HepG2 (cell line): ENCODE results near the gene NEURL4. TPM values are rescaled to one million over a fixed set of nuclear protein-coding genes. Genes with fewer than 3 reads are reported as not detected.
A peak's percentile ranks its signal among the peaks of the same experiment; 100 is the strongest.

Experiments
- ATAC-seq: fragments of 200-7000 bp; cut with Tn5 transposase; 3 replicates; pipeline ENCODE4 v1.9.1; 2020; ENCODE audit warnings: mild to moderate bottlenecking, moderate library complexity
- BruUV-seq: library from RNA; stranded (reverse); fragments of 400-500 nt; replicated peaks from 2 replicates; lab custom pipeline; 2021; lab: Mats Ljungman, UMichigan
- CTCF ChIA-PET: fragments of 300-600 bp; formaldehyde crosslinking; extraction: SDS; loops from one replicate; lab custom pipeline; 2021; ENCODE audit warnings: low total read pairs, inconsistent platforms, low intra/inter-chr PET ratio; lab: Yijun Ruan, JAX
- POLR2A ChIA-PET: fragments of 350-600 bp; sonication (Branson Sonifier 250); formaldehyde crosslinking; loops from one replicate; lab custom pipeline; 2020; ENCODE audit warnings: antibody characterized with exemption, inconsistent platforms; lab: Yijun Ruan, JAX
- DNase-seq: peaks from one replicate; pipeline ENCODE4 v3.0.0-alpha.2; 2015; ENCODE audit warnings: low spot score
- FAIRE-seq: peaks from 3 replicates; lab custom pipeline; 2011; peaks lifted over from hg19 to GRCh38; lab: Jason Lieb, UNC
- H2AFZ ChIP-seq: one replicate; pipeline ENCODE4 v1.6.1; 2011; ENCODE audit warnings: low read length, inconsistent platforms
- H3K27ac ChIP-seq: fragments of 300-600 bp; 3 replicates; pipeline ENCODE4 v1.8.0; 2011; ENCODE audit warnings: mixed run types, mild to moderate bottlenecking, mixed read lengths, low read length, inconsistent platforms; ENCODE audit not compliant: insufficient read depth; ENCODE audit errors: extremely low read length
- H3K27me3 ChIP-seq, 2 experiments: fragments of 200-600 bp in 1 of 2; 2 replicates in 1 of 2; 3 replicates in 1 of 2; pipeline versions ENCODE4 v1.6.0 to v1.8.0; 2011; ENCODE audit warnings: low read length in 2 of 2, mild to moderate bottlenecking in 2 of 2, moderate library complexity in 2 of 2, inconsistent platforms in 1 of 2; ENCODE audit not compliant: insufficient read depth in 2 of 2, control insufficient read depth in 1 of 2
- H3K36me3 ChIP-seq, 2 experiments: fragments of 200-600 bp in 1 of 2; replicated peaks in 1 of 2; 2 replicates in 1 of 2; 3 replicates in 1 of 2; pipeline versions ENCODE4 v1.5.1 to v1.8.0; 2011; ENCODE audit warnings: low read length in 2 of 2, inconsistent platforms in 1 of 2; ENCODE audit not compliant: insufficient read depth in 2 of 2, control insufficient read depth in 1 of 2
- H3K4me1 ChIP-seq: 2 replicates; pipeline ENCODE4 v1.5.1; 2012; ENCODE audit warnings: low read length, inconsistent platforms; ENCODE audit not compliant: insufficient read depth
- H3K4me2 ChIP-seq: 2 replicates; pipeline ENCODE4 v1.6.0; 2011; ENCODE audit warnings: low read depth, low read length, inconsistent platforms
- H3K4me3 ChIP-seq, 3 experiments: fragments of 200-600 bp in 1 of 3; sonication (generic), shearing (Covaris generic) in 1 of 3; replicated peaks in 1 of 3; 2 replicates each; pipeline ENCODE4 v1.5.1; 2011 to 2016; ENCODE audit warnings: low read length in 3 of 3, inconsistent platforms in 2 of 3, low read depth in 2 of 3, mild to moderate bottlenecking in 2 of 3, control low read depth in 1 of 3, mixed read lengths in 1 of 3; ENCODE audit not compliant: insufficient read depth in 1 of 3
- H3K79me2 ChIP-seq: one replicate; pipeline ENCODE4 v1.6.1; 2011; ENCODE audit warnings: low read length, inconsistent platforms; ENCODE audit not compliant: insufficient read depth
- H3K9ac ChIP-seq: 2 replicates; pipeline ENCODE4 v1.6.0; 2011; ENCODE audit warnings: mild to moderate bottlenecking, low read depth, low read length, inconsistent platforms; ENCODE audit not compliant: insufficient read depth
- H3K9me3 ChIP-seq: 2 replicates; pipeline ENCODE4 v1.5.1; 2012; ENCODE audit warnings: mild to moderate bottlenecking, low read length
- H4K20me1 ChIP-seq: 2 replicates; pipeline ENCODE4 v1.6.0; 2011; ENCODE audit warnings: inconsistent platforms, mild to moderate bottlenecking, low read length, moderate library complexity; ENCODE audit not compliant: insufficient read depth
- PCBP1 ChIP-seq: fragments of 200-400 bp; formaldehyde crosslinking; IDR thresholded peaks from 2 replicates; pipeline ENCODE4 v1.6.1; 2017; ENCODE audit warnings: mild to moderate bottlenecking, low read depth, low read length, borderline replicate concordance
- PCBP2 ChIP-seq: fragments of 200-400 bp; formaldehyde crosslinking; optimal IDR thresholded peaks from 2 replicates; pipeline ENCODE3; 2018; ENCODE audit warnings: low read length, low read depth; ENCODE audit not compliant: poor library complexity, severe bottlenecking
- POLR2AphosphoS5 ChIP-seq: IDR thresholded peaks from 2 replicates; pipeline ENCODE4 v1.6.1; 2012; ENCODE audit warnings: low read depth, low read length
- ZBTB33 ChIP-seq: sonication (generic); formaldehyde crosslinking; IDR thresholded peaks from 2 replicates; pipeline ENCODE4 v1.4.0; 2020; ENCODE audit warnings: missing genetic modification reagents
- ZBTB42 ChIP-seq: sonication (generic); formaldehyde crosslinking; IDR thresholded peaks from 2 replicates; pipeline ENCODE4 v1.5.0; 2020; ENCODE audit warnings: mild to moderate bottlenecking, missing genetic modification reagents
- ZNF546 ChIP-seq: sonication (generic); formaldehyde crosslinking; conservative IDR thresholded peaks from 2 replicates; pipeline ENCODE4 v1.8.1; 2023; ENCODE audit warnings: mild to moderate bottlenecking, missing genetic modification reagents
- WGBS: methylation state at CpG from one replicate; pipeline ENCODE4 v1.1.6; 2017; ENCODE audit warnings: low lambda C conversion rate; 5-methylcytosine and 5-hydroxymethylcytosine counted together
- in situ Hi-C: cut with HindIII; loops from 2 replicates; pipeline ENCODE4 v1.10.0; 2017; ENCODE audit warnings: low pct_unique_long_range_greater_than_20kb; ENCODE audit not compliant: extremely low pct_ligation_motif_present
- intact Hi-C: fragments of 100-400 bp; cut with micrococcal nuclease; formaldehyde crosslinking; loops from one replicate; pipeline ENCODE4 v1.10.0; 2022; ENCODE audit not compliant: unreplicated experiment
- polyA plus RNA-seq, 8 experiments: library from polyadenylated mRNA; depleted of rRNA in 3 of 8; stranded (reverse) in 7 of 8; unstranded in 1 of 8; fragments of >200 nt; fragmentation: Illumina TruSeq in 4 of 8; extraction: Trizol in 4 of 8; gene quantifications; 2 replicates each; pipeline versions ENCODE4 v1.2.1 to v1.2.3, GENCODE V29; 2011 to 2016; ENCODE audit warnings: low read depth in 4 of 8, missing spikeins in 1 of 8, mixed read lengths in 1 of 8; ENCODE audit not compliant: insufficient read depth in 1 of 8
- total RNA-seq, 5 experiments: library from RNA; depleted of rRNA; stranded (reverse); fragments of >200 nt; fragmentation: Illumina TruSeq; extraction: Trizol; gene quantifications; 2 replicates each; pipeline ENCODE4 v1.2.3, GENCODE V29; 2016; ENCODE audit warnings: low read depth in 1 of 5
- TF ChIP-seq, protein P1 (sequence below): sonication (generic); formaldehyde crosslinking; IDR thresholded peaks from 2 replicates; pipeline ENCODE4 v1.8.0; 2023; ENCODE audit warnings: mild to moderate bottlenecking, missing genetic modification reagents
- TF ChIP-seq, protein P2 (sequence below): sonication (generic); formaldehyde crosslinking; IDR thresholded peaks from 2 replicates; pipeline ENCODE4 v1.5.1; 2020; ENCODE audit warnings: mild to moderate bottlenecking, missing genetic modification reagents, moderate library complexity

Gene NEURL4
- total and polyA plus RNA-seq, 2 of the 13 experiments (the other 11 are each of a cell fraction or from before 2014, with no cell fraction given): 14.8 to 15.7 TPM

GRCh38 chr17:7355573-7355972, 26.4 kb upstream of the NEURL4 start:
- FAIRE-seq (no peak), ATAC-seq (no peak), DNase-seq (no peak)
- Histone ChIP-seq H3K4me3 (no peak overlapping the region), H4K20me1 (no peaks in the 10 kb centered on the region), H3K4me2 (no peak overlapping the region), H2AFZ (no peak overlapping the region), H3K4me1 (peaks cover 26% of the 10 kb centered on the region), H3K36me3 (no peaks in the 10 kb centered on the region)
- POLR2A ChIA-PET: interaction anchor here (1.0 to 7.0 kb wide), 6 partner anchors 26 to 229 kb away, joined by 3 to 44 read pairs (median 4); partner anchors contain the start of genes CHRNB1, MPDU1, NEURL4 and POLR2A
- intact Hi-C loops: loop anchor here (5.0 to 10.0 kb wide), 4 partner anchors 47 to 209 kb away; partner anchors contain the start of genes POLR2A, SENP3, SLC35G6 and TMEM256
- 59% methylated on average over 8 of the region's 8 CpGs for WGBS
- TF ChIP-seq ZNF546 (CRISPR knock-in tag) (no peak), PCBP1 (peak; percentile 14; the same call in 1 of the 2 replicates), PCBP2 (peak; percentile 79)
- TF ChIP-seq, protein P1, sequence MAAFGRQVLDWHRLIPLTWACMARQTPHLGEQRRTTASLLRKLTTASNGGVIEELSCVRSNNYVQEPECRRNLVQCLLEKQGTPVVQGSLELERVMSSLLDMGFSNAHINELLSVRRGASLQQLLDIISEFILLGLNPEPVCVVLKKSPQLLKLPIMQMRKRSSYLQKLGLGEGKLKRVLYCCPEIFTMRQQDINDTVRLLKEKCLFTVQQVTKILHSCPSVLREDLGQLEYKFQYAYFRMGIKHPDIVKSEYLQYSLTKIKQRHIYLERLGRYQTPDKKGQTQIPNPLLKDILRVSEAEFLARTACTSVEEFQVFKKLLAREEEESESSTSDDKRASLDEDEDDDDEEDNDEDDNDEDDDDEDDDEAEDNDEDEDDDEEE: 0 out of 2 replicates have a peak, but pooled peaks have one; percentile 21
- TF ChIP-seq, all 625 proteins: peak for 3
- Histone ChIP-seq H3K9me3 (no peaks in the 10 kb centered on the region), H3K79me2 (no peaks in the 10 kb centered on the region), H3K27ac (no peak overlapping the region), H3K9ac (no peak overlapping the region), H3K27me3 (peaks cover 0 to 11% of the 10 kb centered on the region in 2 experiments; a peak in 2 of 5 replicates)
- in situ Hi-C loops: loop anchor here (5.0 kb wide), 1 partner anchor 82 kb away; the partner anchor contains the start of genes FGF11 and TMEM102
- CTCF ChIA-PET: interaction anchor here (0.9 to 2.0 kb wide), 3 partner anchors 44 to 204 kb away, joined by 3 to 11 read pairs (median 5); no protein-coding TSS in a partner anchor
- no TSS peak for BruUV-seq

DNA sequence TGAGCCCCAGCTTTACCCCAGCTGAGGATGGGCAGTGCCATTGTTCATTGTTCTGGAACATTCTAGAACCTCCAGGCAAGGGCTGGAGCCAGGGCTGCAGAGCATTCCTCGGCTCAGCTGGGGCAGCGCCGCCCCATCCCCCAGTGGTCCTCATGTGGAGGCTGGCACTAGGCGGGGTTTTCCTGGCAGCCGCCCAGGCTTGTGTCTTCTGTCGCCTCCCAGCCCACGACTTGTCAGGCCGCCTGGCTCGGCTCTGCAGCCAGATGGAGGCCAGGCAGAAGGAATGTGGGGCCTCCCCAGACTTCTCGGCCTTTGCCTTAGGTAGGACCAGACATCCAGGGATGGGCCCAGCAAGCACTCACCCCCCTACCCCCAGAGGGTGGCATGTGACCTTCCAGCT, 25.9 kb upstream of the NEURL4 start, which contains the start of gene TMEM95:
Gene TMEM95, plus strand, starts transcription at position 104 of the 400 bp plus-strand sequence. Its CDS starts 49 bp downstream, at position 153.
- ATAC-seq (no peak), FAIRE-seq (no peak), DNase-seq (no peak)
- no peaks in the 10 kb centered on the region for H3K79me2 ChIP-seq
- intact Hi-C loops (loop anchor here (5.0 to 10.0 kb wide), 4 partner anchors 47 to 210 kb away; partner anchors contain the start of genes POLR2A, SENP3, SLC35G6 and TMEM256), in situ Hi-C loops (loop anchor here (5.0 kb wide), 1 partner anchor 82 kb away; the partner anchor contains the start of genes FGF11 and TMEM102)
- ChIA-PET CTCF (interaction anchor here (2.0 kb wide), 1 partner anchor 82 kb away, joined by 11 read pairs; no protein-coding TSS in a partner anchor), POLR2A (interaction anchor here (1.0 to 7.0 kb wide), 4 partner anchors 26 to 130 kb away, joined by 4 to 44 read pairs (median 6); partner anchors contain the start of genes CHRNB1, NEURL4, POLR2A and TMEM256)
- H4K20me1 ChIP-seq: no peaks in the 10 kb centered on the region
- no peak within 1 kb of the TSS for H3K4me3 ChIP-seq
- H3K27me3 ChIP-seq: peaks cover 0 to 11% of the 10 kb centered on the region in 2 experiments; a peak in 2 of 5 replicates
- no peak within 1 kb of the TSS for H3K4me2 ChIP-seq
- H3K36me3 ChIP-seq: no peaks in the 10 kb centered on the region
- no peak within 1 kb of the TSS for H3K9ac ChIP-seq
- no peaks in the 10 kb centered on the region for H3K9me3 ChIP-seq
- WGBS: 23% methylated on average over 6 of the region's 10 CpGs
- H3K27ac ChIP-seq: no peak within 1 kb of the TSS
- H3K4me1 ChIP-seq: peaks cover 26% of the 10 kb centered on the region
- no TSS peak for BruUV-seq
- no peak within 1 kb of the TSS for H2AFZ ChIP-seq
- TF ChIP-seq ZBTB42 (no peak), ZBTB33 (CRISPR knock-in tag) (0 out of 2 replicates have a peak, but pooled peaks have one; percentile 29), POLR2AphosphoS5 (no peak)
- TF ChIP-seq, protein P2, sequence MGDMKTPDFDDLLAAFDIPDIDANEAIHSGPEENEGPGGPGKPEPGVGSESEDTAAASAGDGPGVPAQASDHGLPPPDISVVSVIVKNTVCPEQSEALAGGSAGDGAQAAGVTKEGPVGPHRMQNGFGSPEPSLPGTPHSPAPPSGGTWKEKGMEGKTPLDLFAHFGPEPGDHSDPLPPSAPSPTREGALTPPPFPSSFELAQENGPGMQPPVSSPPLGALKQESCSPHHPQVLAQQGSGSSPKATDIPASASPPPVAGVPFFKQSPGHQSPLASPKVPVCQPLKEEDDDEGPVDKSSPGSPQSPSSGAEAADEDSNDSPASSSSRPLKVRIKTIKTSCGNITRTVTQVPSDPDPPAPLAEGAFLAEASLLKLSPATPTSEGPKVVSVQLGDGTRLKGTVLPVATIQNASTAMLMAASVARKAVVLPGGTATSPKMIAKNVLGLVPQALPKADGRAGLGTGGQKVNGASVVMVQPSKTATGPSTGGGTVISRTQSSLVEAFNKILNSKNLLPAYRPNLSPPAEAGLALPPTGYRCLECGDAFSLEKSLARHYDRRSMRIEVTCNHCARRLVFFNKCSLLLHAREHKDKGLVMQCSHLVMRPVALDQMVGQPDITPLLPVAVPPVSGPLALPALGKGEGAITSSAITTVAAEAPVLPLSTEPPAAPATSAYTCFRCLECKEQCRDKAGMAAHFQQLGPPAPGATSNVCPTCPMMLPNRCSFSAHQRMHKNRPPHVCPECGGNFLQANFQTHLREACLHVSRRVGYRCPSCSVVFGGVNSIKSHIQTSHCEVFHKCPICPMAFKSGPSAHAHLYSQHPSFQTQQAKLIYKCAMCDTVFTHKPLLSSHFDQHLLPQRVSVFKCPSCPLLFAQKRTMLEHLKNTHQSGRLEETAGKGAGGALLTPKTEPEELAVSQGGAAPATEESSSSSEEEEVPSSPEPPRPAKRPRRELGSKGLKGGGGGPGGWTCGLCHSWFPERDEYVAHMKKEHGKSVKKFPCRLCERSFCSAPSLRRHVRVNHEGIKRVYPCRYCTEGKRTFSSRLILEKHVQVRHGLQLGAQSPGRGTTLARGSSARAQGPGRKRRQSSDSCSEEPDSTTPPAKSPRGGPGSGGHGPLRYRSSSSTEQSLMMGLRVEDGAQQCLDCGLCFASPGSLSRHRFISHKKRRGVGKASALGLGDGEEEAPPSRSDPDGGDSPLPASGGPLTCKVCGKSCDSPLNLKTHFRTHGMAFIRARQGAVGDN (CRISPR knock-in tag): peak; percentile 18; the same call in 1 of the 2 replicates
